GM12878 (cell line): ENCODE data around the gene NIFK. TPM values are rescaled to one million over a fixed set of nuclear protein-coding genes. Genes with fewer than 3 reads are reported as not detected.

ENCODE experiments used
- ATAC-seq: fragments of 200-7000 bp; cut with Tn5 transposase; 3 replicates; pipeline ENCODE4 v1.9.1; 2020; ENCODE audit warnings: mild to moderate bottlenecking, moderate library complexity
- BruUV-seq: library from RNA; stranded (reverse); fragments of 400-500 nt; replicated peaks from 2 replicates; lab custom pipeline; 2021; lab: Mats Ljungman, UMichigan
- CTCF ChIA-PET: fragments of 300-600 bp; sonication (Branson Sonifier 250); formaldehyde crosslinking; extraction: SDS; loops from one replicate; lab custom pipeline; 2021; ENCODE audit warnings: inconsistent platforms; lab: Yijun Ruan, JAX
- POLR2A ChIA-PET: fragments of 350-600 bp; formaldehyde crosslinking; extraction: SDS; loops from one replicate; lab custom pipeline; 2021; ENCODE audit warnings: inconsistent platforms; lab: Charles Lee
- RAD21 ChIA-PET: fragments of 300-600 bp; sonication (Branson Sonifier 250); formaldehyde crosslinking; loops from one replicate; lab custom pipeline; 2023; ENCODE audit warnings: antibody characterized with exemption; ENCODE audit not compliant: unreplicated experiment; lab: Charles Lee
- SMC1A ChIA-PET: fragments of 300-600 bp; sonication (Branson Sonifier 250); formaldehyde crosslinking; loops from one replicate; lab custom pipeline; 2023; ENCODE audit not compliant: unreplicated experiment, uncharacterized antibody; lab: Charles Lee
- DNase-seq: peaks from one replicate; pipeline ENCODE4 v3.0.0-alpha.2; 2011; ENCODE audit warnings: low read depth, low spot score
- FAIRE-seq: peaks from 3 replicates; lab custom pipeline; 2011; peaks lifted over from hg19 to GRCh38; lab: Jason Lieb, UNC
- H2AFZ ChIP-seq: 2 replicates; pipeline ENCODE4 v1.6.0; 2011; ENCODE audit warnings: low read depth, low read length, control low read depth; ENCODE audit not compliant: control insufficient read depth
- H3K27ac ChIP-seq: 2 replicates; pipeline ENCODE4 v1.5.1; 2011; ENCODE audit warnings: control low read depth; ENCODE audit not compliant: control insufficient read depth, insufficient read depth
- H3K27me3 ChIP-seq, 2 experiments: replicated peaks in 1 of 2; 2 replicates each; pipeline versions ENCODE4 v1.6.0 to v1.6.1; 2011; ENCODE audit warnings: low read length in 1 of 2; ENCODE audit not compliant: control insufficient read depth in 2 of 2, insufficient read depth in 2 of 2
- H3K36me3 ChIP-seq, 2 experiments: 2 replicates each; pipeline ENCODE4 v1.5.1; 2011; ENCODE audit warnings: low read length in 1 of 2; ENCODE audit not compliant: control insufficient read depth in 2 of 2, insufficient read depth in 2 of 2
- H3K4me1 ChIP-seq: 2 replicates; pipeline ENCODE4 v1.6.1; 2011; ENCODE audit warnings: mild to moderate bottlenecking, low read length, moderate library complexity, mixed read lengths; ENCODE audit not compliant: control insufficient read depth, insufficient read depth
- H3K4me2 ChIP-seq: 2 replicates; pipeline ENCODE4 v1.6.0; 2011; ENCODE audit warnings: control low read depth; ENCODE audit not compliant: control insufficient read depth, insufficient read depth
- H3K4me3 ChIP-seq: fragments of 200-600 bp; sonication (generic); 2 replicates; pipeline ENCODE4 v1.5.1; 2016
- H3K79me2 ChIP-seq: 2 replicates; pipeline ENCODE4 v1.6.0; 2011; ENCODE audit warnings: low read length; ENCODE audit not compliant: control insufficient read depth, insufficient read depth
- H3K9ac ChIP-seq: 2 replicates; pipeline ENCODE4 v1.8.0; 2011; ENCODE audit warnings: low read length, control low read depth, mixed read lengths; ENCODE audit not compliant: control insufficient read depth, insufficient read depth
- H3K9me3 ChIP-seq: replicated peaks from 3 replicates; pipeline ENCODE4 v1.5.1; 2011; ENCODE audit warnings: mild to moderate bottlenecking, low read length; ENCODE audit not compliant: control insufficient read depth, insufficient read depth
- H4K20me1 ChIP-seq: 2 replicates; pipeline ENCODE4 v1.6.0; 2011; ENCODE audit not compliant: control insufficient read depth, insufficient read depth
- ATF3 ChIP-seq: IDR thresholded peaks from 2 replicates; pipeline ENCODE4 v1.6.1; 2011; ENCODE audit warnings: low read depth, mild to moderate bottlenecking, low read length, moderate library complexity, borderline replicate concordance; ENCODE audit errors: extremely low read depth
- CEBPB ChIP-seq, 2 experiments: fragments of 150-350 bp in 1 of 2; IDR thresholded peaks; 2 replicates each; pipeline ENCODE4 v1.6.1; 2012 to 2014; ENCODE audit warnings: low read depth in 2 of 2, low read length in 2 of 2, borderline replicate concordance in 1 of 2, inconsistent platforms in 1 of 2
- CREM ChIP-seq: IDR thresholded peaks from 2 replicates; pipeline ENCODE4 v1.6.1; 2014; ENCODE audit warnings: antibody characterized with exemption, low read depth
- MEF2B ChIP-seq: fragments of 450-650 bp; IDR thresholded peaks from 2 replicates; pipeline ENCODE4 v1.6.1; 2018; ENCODE audit warnings: mild to moderate bottlenecking, moderate library complexity; ENCODE audit not compliant: partially characterized antibody, poor library complexity, severe bottlenecking
- NBN ChIP-seq: fragments of 450-650 bp; IDR thresholded peaks from 2 replicates; pipeline ENCODE4 v1.6.1; 2016
- SMAD5 ChIP-seq: IDR thresholded peaks from 2 replicates; pipeline ENCODE4 v1.6.1; 2016; ENCODE audit warnings: antibody characterized with exemption, low read depth
- STAT1 ChIP-seq: fragments of 450-650 bp; conservative IDR thresholded peaks from 2 replicates; pipeline ENCODE4 v1.6.1; 2014; ENCODE audit warnings: antibody characterized with exemption, mild to moderate bottlenecking
- SUPT20H ChIP-seq: IDR thresholded peaks from 2 replicates; pipeline ENCODE4 v1.6.1; 2011; ENCODE audit warnings: low read depth, mild to moderate bottlenecking, low read length, moderate library complexity, borderline replicate concordance; ENCODE audit not compliant: control insufficient read depth
- ZBTB40 ChIP-seq: fragments of 450-650 bp; IDR thresholded peaks from 2 replicates; pipeline ENCODE4 v1.6.1; 2016; ENCODE audit warnings: mild to moderate bottlenecking, moderate library complexity, borderline replicate concordance
- ZNF274 ChIP-seq: IDR thresholded peaks from one replicate; pipeline ENCODE4 v1.8.0; 2011; ENCODE audit not compliant: insufficient read length, insufficient read depth
- ZNF384 ChIP-seq: IDR thresholded peaks from 2 replicates; pipeline ENCODE4 v1.6.1; 2012; ENCODE audit warnings: low read depth, mild to moderate bottlenecking, low read length, improper control_type of control experiment, borderline replicate concordance
- WGBS: methylation state at CpG from one replicate; pipeline ENCODE4 v1.1.6; 2016; ENCODE audit warnings: low lambda C conversion rate; ENCODE audit not compliant: insufficient replicate concordance, insufficient coverage; ENCODE audit errors: missing lambda C conversion rate; 5-methylcytosine and 5-hydroxymethylcytosine counted together
- in situ Hi-C: fragments of 300-500 bp; cut with MboI; formaldehyde crosslinking; loops from 9 replicates; pipeline ENCODE4 v1.14.3; 2018; ENCODE audit warnings: mixed read lengths
- intact Hi-C: fragments of 100-400 bp; cut with micrococcal nuclease; formaldehyde crosslinking; loops from one replicate; pipeline ENCODE4 v1.14.2; 2022; ENCODE audit not compliant: unreplicated experiment
- polyA plus RNA-seq, 11 experiments: library from polyadenylated mRNA; depleted of rRNA in 4 of 11; unstranded in 6 of 11; stranded (reverse) in 5 of 11; fragments of >200 nt; fragmentation: Nextera tagmentation in 4 of 11; fragmentation: Illumina TruSeq in 1 of 11; extraction: Ambion mirVana in 4 of 11; extraction: Trizol in 1 of 11; gene quantifications; 1 replicate in 1 of 11; 2 replicates in 10 of 11; pipeline versions ENCODE4 v1.2.1 to v1.2.3, GENCODE V29; 2011 to 2016; ENCODE audit warnings: inconsistent platforms in 2 of 11, missing spikeins in 2 of 11, low read depth in 1 of 11
- total RNA-seq, 4 experiments: library from RNA; depleted of rRNA in 3 of 4; stranded (reverse); fragments of >200 nt in 3 of 4; fragmentation: Illumina TruSeq in 1 of 4; extraction: Trizol in 1 of 4; gene quantifications; 2 replicates each; pipeline versions ENCODE4 v1.2.1 to v1.2.3, GENCODE V29; 2013 to 2021

Gene NIFK
- total and polyA plus RNA-seq, 10 of the 15 experiments (the other 5 are each of a cell fraction or from before 2014, with no cell fraction given): 47.2 to 286 (median 157) TPM

- ATAC-seq: no peak
- intact Hi-C loops: no loop called here
- no peak for TF ChIP-seq NBN
- no peak for TF ChIP-seq CEBPB (IDR thresholded peaks at IDR 0.05; ENCODE audit: borderline replicate concordance in 1 of 2, low read depth in 2 of 2, low read length in 2 of 2)
- no peak for TF ChIP-seq SUPT20H
- no peak for TF ChIP-seq STAT1
- TF ChIP-seq ZNF274: no peak
- TF ChIP-seq, all 136 proteins: peak for 0
Observed at GRCh38 chr2:121707344-121707919, 29.2 kb downstream of the NIFK start.

GRCh38 chr2:121705958-121706357 is 30.7 kb downstream of the NIFK start:
- RAD21 ChIA-PET: no interaction called here
- Histone ChIP-seq H3K4me2 (no peak overlapping the region), H4K20me1 (no peaks in the 10 kb centered on the region), H3K27ac (no peak overlapping the region), H3K9ac (no peak overlapping the region), H3K36me3 (no peaks in the 10 kb centered on the region), H2AFZ (no peak overlapping the region), H3K4me1 (peaks cover 4% of the 10 kb centered on the region; the same call in 1 of the 2 replicates), H3K9me3 (no peaks in the 10 kb centered on the region), H3K79me2 (no peaks in the 10 kb centered on the region), H3K27me3 (no peaks in the 10 kb centered on the region), H3K4me3 (no peak overlapping the region)
- 54% methylated on average over 4 of the region's 4 CpGs for WGBS
- BruUV-seq: no TSS peak
- intact Hi-C loops (no loop called here), in situ Hi-C loops (loop anchor here (25.0 kb wide), 1 partner anchor 619 kb away; no protein-coding TSS in a partner anchor)
- SMC1A ChIA-PET: interaction anchor here (0.9 to 1.2 kb wide), 2 partner anchors 10 to 108 kb away, joined by 3 read pairs; no protein-coding TSS in a partner anchor
- FAIRE-seq (no peak), DNase-seq (no peak), ATAC-seq (no peak)
- POLR2A ChIA-PET: interaction anchor here (0.6 kb wide), 1 partner anchor 31 kb away, joined by 5 read pairs; the partner anchor contains the start of gene NIFK
- CTCF ChIA-PET: no interaction called here
- TF ChIP-seq ATF3 (no peak), CREM (no peak), SMAD5 (no peak), ZNF384 (no peak), NBN (no peak), MEF2B (no peak), ZBTB40 (no peak)

More at GRCh38 chr2:121707344-121707919, 29.2 kb downstream of the NIFK start:
- no TSS peak for BruUV-seq
- Histone ChIP-seq H3K27me3 (no peaks in the 10 kb centered on the region), H3K4me3 (no peak overlapping the region), H2AFZ (no peak overlapping the region), H3K36me3 (no peaks in the 10 kb centered on the region), H3K4me1 (no peaks in the 10 kb centered on the region), H3K9ac (no peak overlapping the region), H3K27ac (no peak overlapping the region), H3K4me2 (no peak overlapping the region), H4K20me1 (no peaks in the 10 kb centered on the region), H3K9me3 (no peaks in the 10 kb centered on the region), H3K79me2 (no peaks in the 10 kb centered on the region)
- CTCF ChIA-PET: interaction anchor here (0.7 kb wide), 2 partner anchors 12 to 102 kb away, joined by 3 read pairs; no protein-coding TSS in a partner anchor
- POLR2A ChIA-PET: interaction anchor here (0.6 to 1.0 kb wide), 2 partner anchors 59 to 265 kb away, joined by 3 to 4 read pairs; no protein-coding TSS in a partner anchor
- DNase-seq: no peak
- FAIRE-seq: no peak
- in situ Hi-C loops: loop anchor here (25.0 kb wide), 1 partner anchor 620 kb away; no protein-coding TSS in a partner anchor
- SMC1A ChIA-PET: interaction anchor here (0.9 kb wide), 1 partner anchor 12 kb away, joined by 3 read pairs; no protein-coding TSS in a partner anchor
- RAD21 ChIA-PET: interaction anchor here (0.6 to 1.3 kb wide), 2 partner anchors 40 to 176 kb away, joined by 3 read pairs; no protein-coding TSS in a partner anchor
- 39% methylated on average over 9 of the region's 9 CpGs for WGBS
